ENCODE measurements around the gene ALAS1. TPM values are rescaled to one million over a fixed set of nuclear protein-coding genes. Genes with fewer than 3 reads are reported as not detected.

Gene ALAS1
- total RNA-seq, 1 experiment from 2014 or later, result 89.4 TPM

GRCh38 chr3:52259448-52259847 lies 61.5 kb downstream of the ALAS1 start:
- intact Hi-C loops (cut with micrococcal nuclease; ENCODE audit: unreplicated experiment), result no loop called here
- H3K27me3 ChIP-seq (ENCODE audit: control insufficient read depth, insufficient read depth, low read length), result no peaks in the 10 kb centered on the region
- no peak overlapping the region for H3K27ac ChIP-seq (ENCODE audit: low read length)
- H3K9me3 ChIP-seq (ENCODE audit: control insufficient read depth, insufficient read depth, low read depth, low read length), result no peaks in the 10 kb centered on the region
- peaks cover 35% of the 10 kb centered on the region for H3K36me3 ChIP-seq (ENCODE audit: control insufficient read depth, insufficient read depth, low read length)
- DNase-seq (ENCODE audit: low read depth, low spot score), result no peak
- POLR2A ChIA-PET, result no interaction called here
- BruUV-seq (replicated peaks), result no TSS peak
- H3K4me1 ChIP-seq (ENCODE audit: control insufficient read depth, insufficient read depth, low read length), result no peaks in the 10 kb centered on the region
- TF ChIP-seq CTCF (IDR thresholded peaks at IDR 0.05), result no peak
- no peak for TF ChIP-seq SIN3A (IDR thresholded peaks at IDR 0.05; ENCODE audit: borderline replicate concordance, insufficient read depth, low read depth, low read length)
- TF ChIP-seq TCF7L2 (IDR thresholded peaks at IDR 0.05; ENCODE audit: low read depth, low read length), result no peak
- H3K4me3 ChIP-seq (ENCODE audit: low read depth in 2 of 2, low read length in 2 of 2), result no peak overlapping the region
- CTCF ChIA-PET, result no interaction called here
- in situ Hi-C loops (cut with HindIII; ENCODE audit: low pct_unique_long_range_greater_than_20kb, low sequenced_read_pairs), result no loop called here
- ATAC-seq, result no peak

- H3K36me3 ChIP-seq (ENCODE audit: control insufficient read depth, insufficient read depth, low read length), result peaks cover 35% of the 10 kb centered on the region
- in situ Hi-C loops (cut with HindIII; ENCODE audit: low pct_unique_long_range_greater_than_20kb, low sequenced_read_pairs) (no loop called here), intact Hi-C loops (cut with micrococcal nuclease; ENCODE audit: unreplicated experiment) (no loop called here)
- no peak overlapping the region for H3K4me3 ChIP-seq (ENCODE audit: low read depth in 2 of 2, low read length in 2 of 2)
- TF ChIP-seq TCF7L2 (IDR thresholded peaks at IDR 0.05; ENCODE audit: low read depth, low read length) (no peak), REST (IDR thresholded peaks at IDR 0.05; ENCODE audit: insufficient read depth in 1 of 2, low read depth in 2 of 2, low read length in 1 of 2) (no peak), CTCF (IDR thresholded peaks at IDR 0.05) (no peak), POLR2AphosphoS5 (IDR thresholded peaks at IDR 0.05; ENCODE audit: low read depth, low read length) (no peak), SIN3A (IDR thresholded peaks at IDR 0.05; ENCODE audit: borderline replicate concordance, insufficient read depth, low read depth, low read length) (no peak)
- H3K27me3 ChIP-seq (ENCODE audit: control insufficient read depth, insufficient read depth, low read length), result no peaks in the 10 kb centered on the region
- no TSS peak for BruUV-seq (replicated peaks)
- no peak overlapping the region for H3K27ac ChIP-seq (ENCODE audit: low read length)
- ATAC-seq (no peak), DNase-seq (ENCODE audit: low read depth, low spot score) (no peak)
- no peaks in the 10 kb centered on the region for H3K4me1 ChIP-seq (ENCODE audit: control insufficient read depth, insufficient read depth, low read length)
- POLR2A ChIA-PET, result no interaction called here
- H3K9me3 ChIP-seq (ENCODE audit: control insufficient read depth, insufficient read depth, low read depth, low read length), result no peaks in the 10 kb centered on the region
- CTCF ChIA-PET, result no interaction called here
Observed at GRCh38 chr3:52262447-52262846, 64.5 kb downstream of the ALAS1 start.

Other genes starting within 250 kb of the ALAS1 start
- gene GPR62, start 242.8 kb upstream of the ALAS1 start, total RNA-seq (2021; ENCODE audit: unreplicated experiment), result not detected
- gene PCBP4, start 230.7 kb upstream of the ALAS1 start, total RNA-seq (2021; ENCODE audit: unreplicated experiment), result 58.0 TPM
- 40.7 TPM for gene ABHD14B, start 224.1 kb upstream of the ALAS1 start, total RNA-seq (2021; ENCODE audit: unreplicated experiment)
- gene ABHD14A, start 223.1 kb upstream of the ALAS1 start, total RNA-seq (2021; ENCODE audit: unreplicated experiment), result 11.3 TPM
- gene ACY1, start 214.6 kb upstream of the ALAS1 start, total RNA-seq (2021; ENCODE audit: unreplicated experiment), result 50.3 TPM
- 696 TPM for gene RPL29, start 202.3 kb upstream of the ALAS1 start, total RNA-seq (2021; ENCODE audit: unreplicated experiment)
- gene DUSP7, start 141.6 kb upstream of the ALAS1 start, total RNA-seq (2021; ENCODE audit: unreplicated experiment), result 13.1 TPM
- 25.7 TPM for gene POC1A, start 43.7 kb upstream of the ALAS1 start, total RNA-seq (2021; ENCODE audit: unreplicated experiment)
- not detected for gene TLR9, start 27.5 kb downstream of the ALAS1 start, total RNA-seq (2021; ENCODE audit: unreplicated experiment)
- gene TWF2, start 41.0 kb downstream of the ALAS1 start, total RNA-seq (2021; ENCODE audit: unreplicated experiment), result 51.9 TPM
- 9.7 TPM for gene PPM1M, start 47.6 kb downstream of the ALAS1 start, total RNA-seq (2021; ENCODE audit: unreplicated experiment)
- gene WDR82, start 80.5 kb downstream of the ALAS1 start, total RNA-seq (2021; ENCODE audit: unreplicated experiment), result 57.9 TPM
- 6.5 TPM for gene GLYCTK, start 89.7 kb downstream of the ALAS1 start, total RNA-seq (2021; ENCODE audit: unreplicated experiment)
- 2.4 TPM for gene DNAH1, start 118.2 kb downstream of the ALAS1 start, total RNA-seq (2021; ENCODE audit: unreplicated experiment)
- gene BAP1, start 211.8 kb downstream of the ALAS1 start, total RNA-seq (2021; ENCODE audit: unreplicated experiment), result 69.6 TPM
- gene PHF7, start 212.5 kb downstream of the ALAS1 start, total RNA-seq (2021; ENCODE audit: unreplicated experiment), result 12.0 TPM
- gene SEMA3G, start 246.9 kb downstream of the ALAS1 start, total RNA-seq (2021; ENCODE audit: unreplicated experiment), result 1.6 TPM